Suprapubic skin (tissue), 4 donors: ENCODE measurements around the gene NR6A1.

ENCODE experiments used
- EP300 ChIP-seq: sonication (generic); formaldehyde crosslinking; IDR thresholded peaks from one replicate; pipeline ENCODE4 v1.6.1; 2017; ENCODE audit warnings: antibody characterized with exemption
- POLR2A ChIP-seq, 2 donors: fragments of 450-650 bp; IDR thresholded peaks; one replicate each; pipeline ENCODE4 v1.6.1; 2017; ENCODE audit warnings: antibody characterized with exemption in 2 of 2, mild to moderate bottlenecking in 2 of 2, moderate library complexity in 2 of 2
- POLR2AphosphoS5 ChIP-seq, 3 donors: sonication (generic); formaldehyde crosslinking; IDR thresholded peaks; one replicate each; pipeline ENCODE4 v1.6.1; 2017; ENCODE audit warnings: antibody characterized with exemption in 3 of 3
- TF ChIP-seq, protein P1 (sequence below), 2 donors: fragments of 200-600 bp in 1 of 2; fragments of 450-650 bp in 1 of 2; sonication (generic) in 1 of 2; IDR thresholded peaks; one replicate each; pipeline ENCODE4 v1.5.1; 2016 to 2019; ENCODE audit warnings: antibody characterized with exemption in 2 of 2, mild to moderate bottlenecking in 1 of 2, moderate library complexity in 1 of 2

GRCh38 chr9:124795881-124796431, 24.8 kb upstream of the NR6A1 start:
- TF ChIP-seq POLR2AphosphoS5 (IDR thresholded peaks at IDR 0.05), result no peak
- TF ChIP-seq, protein P1, sequence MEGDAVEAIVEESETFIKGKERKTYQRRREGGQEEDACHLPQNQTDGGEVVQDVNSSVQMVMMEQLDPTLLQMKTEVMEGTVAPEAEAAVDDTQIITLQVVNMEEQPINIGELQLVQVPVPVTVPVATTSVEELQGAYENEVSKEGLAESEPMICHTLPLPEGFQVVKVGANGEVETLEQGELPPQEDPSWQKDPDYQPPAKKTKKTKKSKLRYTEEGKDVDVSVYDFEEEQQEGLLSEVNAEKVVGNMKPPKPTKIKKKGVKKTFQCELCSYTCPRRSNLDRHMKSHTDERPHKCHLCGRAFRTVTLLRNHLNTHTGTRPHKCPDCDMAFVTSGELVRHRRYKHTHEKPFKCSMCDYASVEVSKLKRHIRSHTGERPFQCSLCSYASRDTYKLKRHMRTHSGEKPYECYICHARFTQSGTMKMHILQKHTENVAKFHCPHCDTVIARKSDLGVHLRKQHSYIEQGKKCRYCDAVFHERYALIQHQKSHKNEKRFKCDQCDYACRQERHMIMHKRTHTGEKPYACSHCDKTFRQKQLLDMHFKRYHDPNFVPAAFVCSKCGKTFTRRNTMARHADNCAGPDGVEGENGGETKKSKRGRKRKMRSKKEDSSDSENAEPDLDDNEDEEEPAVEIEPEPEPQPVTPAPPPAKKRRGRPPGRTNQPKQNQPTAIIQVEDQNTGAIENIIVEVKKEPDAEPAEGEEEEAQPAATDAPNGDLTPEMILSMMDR (IDR thresholded peaks at IDR 0.05), result no peak
- no peak for TF ChIP-seq POLR2A (IDR thresholded peaks at IDR 0.05)
- TF ChIP-seq EP300, result no peak
